ENCODE data around the gene DGLUCY.
A peak's percentile ranks its signal among the peaks of the same experiment; 100 is the strongest.
"Not testable (repeated sequence)": the region's sequence is repeated elsewhere in the genome, so short reads cannot be mapped to it uniquely, and the experiment has no call there.

DGLUCY gene

DNA sequence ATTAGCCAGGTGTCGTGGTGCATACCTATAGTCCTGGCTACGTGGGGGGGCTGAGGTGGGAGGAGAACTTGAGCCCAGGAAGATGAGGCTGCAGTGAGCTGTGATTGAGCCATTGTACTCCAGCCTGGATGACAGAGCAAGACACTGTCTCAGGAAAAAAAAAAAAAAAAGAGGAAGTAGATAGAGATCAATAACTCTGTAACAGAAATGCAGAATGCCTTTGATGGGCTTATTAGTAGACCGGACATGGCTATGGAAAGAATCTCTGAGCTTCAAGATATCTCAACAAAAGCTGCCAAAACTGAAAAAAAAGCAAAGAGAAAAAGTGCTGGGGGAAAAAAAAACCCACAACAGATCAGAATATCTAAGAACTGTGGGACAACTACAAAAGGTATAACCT lies 93.1 kb downstream of the DGLUCY start:
- DNase-seq (ENCODE audit: low spot score), result no peak

DNA sequence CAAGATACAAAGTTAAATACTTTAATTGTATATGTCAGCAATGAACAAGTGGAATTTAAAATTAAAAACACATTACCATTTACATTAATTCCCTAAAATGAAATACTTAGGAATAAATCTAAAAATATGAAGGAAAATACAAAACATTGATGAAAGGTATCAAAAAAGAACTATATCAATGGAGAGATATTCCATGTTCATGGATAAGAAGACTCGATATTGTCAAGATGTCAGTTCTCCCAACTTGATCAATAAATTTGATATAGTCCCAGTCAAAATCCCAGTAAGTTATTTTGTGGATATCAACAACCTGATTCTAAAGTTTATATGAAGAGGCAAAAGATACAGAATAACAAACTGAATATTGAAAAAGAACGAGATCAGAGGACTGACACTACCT lies 97.1 kb downstream of the DGLUCY start:
- DNase-seq (ENCODE audit: low spot score), result no peak

DNA sequence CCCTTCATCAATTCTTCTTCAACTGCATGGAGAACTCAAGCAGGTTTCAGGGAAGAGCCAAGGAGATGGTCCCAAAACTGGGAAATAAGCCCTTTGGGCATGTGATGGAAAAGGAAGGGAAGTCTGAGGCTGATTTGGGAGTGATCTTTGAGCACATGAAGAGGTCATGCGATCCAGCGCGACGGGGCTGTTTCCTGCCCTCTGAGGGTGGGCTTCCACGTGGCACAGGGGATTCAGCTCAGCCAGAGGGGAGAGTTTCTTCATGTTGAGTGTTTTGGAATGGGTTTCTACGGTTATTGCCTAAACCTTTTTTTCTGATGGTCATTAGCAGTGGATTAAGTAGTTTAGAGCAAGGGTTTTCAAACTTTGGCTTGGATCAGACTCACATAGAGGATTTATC lies 100.4 kb downstream of the DGLUCY start:
- DNase-seq (ENCODE audit: low spot score), result no peak

- DNase-seq (ENCODE audit: low spot score), result no peak
Observed at GRCh38 chr14:91215381-91215780, 101.5 kb downstream of the DGLUCY start.

GRCh38 chr14:91216731-91217226 lies 102.9 kb downstream of the DGLUCY start:
- DNase-seq (ENCODE audit: low spot score), result no peak

- no peak for DNase-seq (ENCODE audit: low spot score)
Observed at GRCh38 chr14:91218014-91218413, 104.1 kb downstream of the DGLUCY start.

GRCh38 chr14:91219517-91220389 lies 105.9 kb downstream of the DGLUCY start:
- no peak for DNase-seq (ENCODE audit: low spot score)

- no peak for DNase-seq (ENCODE audit: low spot score)
Observed at GRCh38 chr14:91220581-91221000, 106.7 kb downstream of the DGLUCY start.

- no peak for DNase-seq (ENCODE audit: low spot score)
Observed at GRCh38 chr14:91221270-91221669, 107.4 kb downstream of the DGLUCY start.

GRCh38 chr14:91223028-91223783 lies 109.3 kb downstream of the DGLUCY start:
- DNase-seq (ENCODE audit: low spot score), result peak; percentile 58

DNA sequence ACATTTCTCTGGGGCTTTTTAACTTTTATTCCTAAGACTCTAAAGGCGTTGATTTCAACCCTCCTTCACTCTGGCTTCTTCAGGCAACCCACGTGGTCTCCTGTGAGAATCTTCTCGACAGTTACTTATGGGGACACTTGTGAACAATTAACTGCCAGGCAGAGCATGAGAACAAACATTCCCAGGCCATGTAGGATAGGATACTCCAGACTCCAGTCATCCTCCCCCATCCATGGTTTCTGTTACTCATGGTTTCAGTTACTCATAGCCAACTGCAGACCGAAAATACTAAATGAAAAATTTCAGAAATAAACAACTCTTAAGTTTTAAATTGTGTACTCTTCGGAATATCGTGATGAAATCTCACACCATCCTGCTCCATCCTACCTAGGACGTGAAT lies 111.2 kb downstream of the DGLUCY start:
- DNase-seq (ENCODE audit: low spot score), result no peak

DNA sequence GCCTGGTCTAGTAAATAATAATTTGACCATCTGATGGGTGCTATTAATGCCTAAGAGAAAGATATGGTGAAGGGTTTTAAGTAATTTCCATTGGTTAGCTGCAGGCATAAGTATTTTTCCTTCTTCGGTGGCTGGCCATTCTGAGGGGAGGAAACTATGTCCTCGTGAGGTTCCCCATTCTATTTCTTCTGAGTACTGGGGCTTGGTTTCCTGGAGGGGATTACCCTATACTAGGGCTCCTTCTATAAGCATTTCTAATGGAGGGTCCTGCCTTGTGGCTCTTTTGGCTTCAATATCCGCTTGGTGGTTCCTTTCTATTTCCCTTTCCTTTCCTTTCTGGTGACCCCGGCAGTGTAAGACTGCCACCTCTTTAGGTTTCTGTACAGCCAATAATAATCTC lies 112.5 kb downstream of the DGLUCY start:
- not testable (repeated sequence) for DNase-seq (ENCODE audit: low spot score)

DNA sequence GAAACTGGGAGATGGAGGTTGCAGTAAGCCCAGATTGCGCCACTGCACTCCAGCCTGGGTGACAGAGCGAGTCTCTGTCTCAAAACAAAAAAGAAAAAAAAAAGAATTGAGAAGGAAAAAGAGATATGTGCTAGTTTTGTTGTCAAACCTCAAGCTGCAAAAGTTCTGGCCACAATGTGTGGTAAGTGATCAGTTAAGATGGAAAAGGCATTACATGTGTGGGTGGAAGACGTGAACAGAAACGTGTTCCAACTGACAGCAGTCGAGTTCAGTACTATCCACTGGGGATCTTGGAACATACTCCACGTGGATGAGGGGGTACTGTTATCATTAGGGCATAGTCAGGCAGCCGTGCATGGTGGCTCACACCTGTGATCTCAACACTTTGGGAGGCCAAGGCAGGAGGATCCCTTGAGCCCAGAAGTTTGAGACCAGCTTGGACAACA lies 113.3 kb downstream of the DGLUCY start:
- DNase-seq (ENCODE audit: low spot score), result no peak

GRCh38 chr14:91228112-91229004 lies 114.5 kb downstream of the DGLUCY start:
- peak; percentile 80 for DNase-seq (ENCODE audit: low spot score)

- no peak for DNase-seq (ENCODE audit: low spot score)
Observed at GRCh38 chr14:91229005-91229382, 115.1 kb downstream of the DGLUCY start.

DNA sequence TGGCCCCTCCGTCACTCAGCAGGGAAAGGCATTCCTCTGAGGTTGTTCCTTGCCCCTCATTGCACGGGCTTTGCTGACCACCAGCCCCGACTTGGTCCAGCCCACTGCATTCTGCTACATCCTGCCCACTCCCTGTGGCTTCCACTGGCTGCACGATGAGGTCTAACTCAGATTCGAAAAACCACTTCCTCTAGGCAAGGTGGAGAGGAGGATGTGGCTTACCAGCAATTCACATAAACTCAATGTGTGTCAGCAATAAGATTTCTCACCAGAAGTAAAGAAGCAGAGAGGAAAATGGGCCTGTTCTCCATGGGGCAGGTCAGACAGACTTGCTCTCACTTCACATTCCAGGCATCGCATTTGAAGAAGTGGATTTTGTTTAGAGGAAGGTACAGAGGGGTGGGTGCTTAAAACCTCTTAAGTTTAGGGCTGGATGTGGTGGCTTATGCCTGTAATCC lies 115.9 kb downstream of the DGLUCY start:
- DNase-seq (ENCODE audit: low spot score), result peak; percentile 77

DNA sequence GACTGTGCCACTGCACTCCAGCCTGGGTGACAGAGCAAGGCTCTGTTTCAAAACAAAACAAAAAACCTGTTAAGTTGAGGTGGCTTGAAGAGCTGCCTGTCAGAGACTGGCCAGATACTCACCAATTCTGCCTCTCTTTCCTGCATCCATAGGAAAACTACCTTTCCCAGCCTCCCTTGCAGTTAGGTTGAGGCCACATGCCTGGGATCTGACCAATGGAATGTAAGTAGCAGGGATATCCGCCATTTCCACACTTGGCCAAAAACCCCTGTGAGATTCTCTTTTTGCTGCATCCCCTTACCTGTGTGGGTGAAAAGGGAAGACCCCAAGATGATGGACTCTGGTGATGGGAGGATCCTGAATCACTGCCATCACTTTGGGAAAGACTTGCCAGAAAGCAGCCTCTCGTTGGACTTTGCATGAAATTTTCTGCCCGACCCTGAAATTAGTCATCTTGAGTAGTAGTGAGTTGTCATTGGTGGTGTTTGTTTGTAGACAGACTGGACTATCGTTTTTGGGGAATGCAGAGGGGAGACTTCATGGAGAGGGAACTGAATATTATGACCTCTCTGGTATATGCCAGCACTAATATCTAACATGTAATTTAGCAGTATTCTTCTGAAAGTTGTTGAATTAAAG lies 116.6 kb downstream of the DGLUCY start:
- no peak for DNase-seq (ENCODE audit: low spot score)

- DNase-seq (ENCODE audit: low spot score), result no peak
Observed at GRCh38 chr14:91231446-91231845, 117.6 kb downstream of the DGLUCY start.

- no peak for DNase-seq (ENCODE audit: low spot score)
Observed at GRCh38 chr14:91232052-91232451, 118.2 kb downstream of the DGLUCY start.

GRCh38 chr14:91232603-91233002 lies 118.7 kb downstream of the DGLUCY start:
- no peak for DNase-seq (ENCODE audit: low spot score)

All from CD4-positive, alpha-beta T cell treated with Interleukin-15 for 4 hours (primary cell).